Right renal pelvis (tissue), 4 donors: ENCODE results near the gene FHAD1. TPM values are rescaled to one million over a fixed set of nuclear protein-coding genes. Genes with fewer than 3 reads are reported as not detected.
"Not testable (repeated sequence)": the region's sequence is repeated elsewhere in the genome, so short reads cannot be mapped to it uniquely, and the experiment has no call there.

ENCODE experiments used
- DNase-seq, 4 donors: peaks; one replicate each; pipeline ENCODE4 v3.0.0-alpha.2; 2013; ENCODE audit warnings: low read depth in 4 of 4, low spot score in 3 of 4, missing footprints in 1 of 4
- polyA plus RNA-seq, 4 donors: library from polyadenylated mRNA; unstranded; fragments of 120-200 nt; gene quantifications; one replicate each; pipeline ENCODE4 v1.2.1, GENCODE V29; 2013; ENCODE audit not compliant: insufficient read length in 4 of 4

The FHAD1 gene
- polyA plus RNA-seq, 4 donors = 2.8 to 3.9 (median 3.3) TPM

DNA sequence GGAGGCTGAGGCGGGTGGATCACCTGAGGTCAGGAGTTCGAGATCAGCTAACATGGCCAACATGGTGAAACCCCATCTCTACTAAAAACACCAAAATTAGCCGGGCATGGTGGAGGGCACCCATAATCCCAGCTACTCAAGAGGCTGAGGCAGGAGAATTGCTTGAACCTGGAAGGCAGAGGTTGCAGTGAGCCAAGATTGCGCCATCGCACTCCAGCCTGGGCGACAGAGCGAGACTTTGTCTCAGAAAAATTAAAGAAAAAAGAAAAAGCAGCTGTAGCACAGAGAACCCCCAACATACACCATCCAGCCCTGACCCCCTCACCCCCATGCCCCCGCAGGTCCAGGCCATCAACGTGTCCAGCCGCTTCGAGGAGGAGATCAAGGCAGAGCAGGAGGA lies 181.2 kb downstream of the FHAD1 start:
- not testable (repeated sequence) for DNase-seq

DNA sequence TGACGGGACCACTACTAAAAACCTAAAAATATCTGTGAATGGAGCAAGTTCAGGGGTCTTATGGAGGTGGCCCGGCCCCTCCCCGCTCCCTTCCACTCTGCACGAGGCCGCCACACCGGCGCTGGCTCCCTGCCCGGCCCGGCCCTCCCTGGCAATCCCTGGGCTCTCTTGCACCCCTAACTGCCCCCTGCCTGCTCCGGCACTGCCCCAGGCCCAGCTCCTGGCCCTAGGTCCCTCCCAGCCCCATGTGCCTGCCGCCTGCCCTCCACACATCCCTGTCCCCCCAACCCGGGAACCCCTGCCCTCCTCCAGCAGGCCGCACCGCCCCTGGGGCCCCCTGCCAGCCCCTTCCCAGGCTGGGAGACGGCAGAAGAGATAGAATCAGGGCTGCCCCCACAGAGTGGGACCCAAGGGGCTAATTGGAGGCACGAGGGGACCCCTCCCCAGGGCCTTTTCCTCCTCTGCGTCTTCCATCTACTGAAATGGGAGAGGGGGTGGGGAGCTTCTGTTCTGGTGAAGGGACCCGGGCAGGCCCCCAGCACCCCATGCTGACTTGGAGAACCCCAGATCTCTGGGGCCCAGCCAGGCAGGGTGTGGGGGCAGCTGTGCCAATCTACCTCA lies 181.9 kb downstream of the FHAD1 start:
- DNase-seq = no peak

DNA sequence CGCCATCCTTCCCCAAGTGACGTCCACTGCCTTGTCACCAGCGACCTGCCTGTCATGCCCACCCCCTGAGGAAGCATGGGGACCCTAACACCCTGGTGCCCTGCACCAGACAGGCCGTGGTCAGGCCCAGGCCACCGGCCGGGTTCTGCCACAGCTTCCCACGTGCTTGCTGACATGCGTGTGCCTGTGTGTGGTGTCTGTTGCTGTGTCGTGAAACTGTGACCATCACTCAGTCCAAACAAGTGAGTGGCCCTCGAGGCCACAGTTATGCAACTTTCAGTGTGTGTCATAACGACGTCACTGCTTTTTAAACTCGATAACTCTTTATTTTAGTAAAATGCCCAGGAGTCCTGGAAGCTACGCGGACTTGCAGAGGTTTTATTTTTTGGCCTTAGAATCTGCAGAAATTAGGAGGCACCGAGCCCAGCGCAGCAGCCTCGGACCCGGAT lies 182.7 kb downstream of the FHAD1 start:
- no peak for DNase-seq

DNA sequence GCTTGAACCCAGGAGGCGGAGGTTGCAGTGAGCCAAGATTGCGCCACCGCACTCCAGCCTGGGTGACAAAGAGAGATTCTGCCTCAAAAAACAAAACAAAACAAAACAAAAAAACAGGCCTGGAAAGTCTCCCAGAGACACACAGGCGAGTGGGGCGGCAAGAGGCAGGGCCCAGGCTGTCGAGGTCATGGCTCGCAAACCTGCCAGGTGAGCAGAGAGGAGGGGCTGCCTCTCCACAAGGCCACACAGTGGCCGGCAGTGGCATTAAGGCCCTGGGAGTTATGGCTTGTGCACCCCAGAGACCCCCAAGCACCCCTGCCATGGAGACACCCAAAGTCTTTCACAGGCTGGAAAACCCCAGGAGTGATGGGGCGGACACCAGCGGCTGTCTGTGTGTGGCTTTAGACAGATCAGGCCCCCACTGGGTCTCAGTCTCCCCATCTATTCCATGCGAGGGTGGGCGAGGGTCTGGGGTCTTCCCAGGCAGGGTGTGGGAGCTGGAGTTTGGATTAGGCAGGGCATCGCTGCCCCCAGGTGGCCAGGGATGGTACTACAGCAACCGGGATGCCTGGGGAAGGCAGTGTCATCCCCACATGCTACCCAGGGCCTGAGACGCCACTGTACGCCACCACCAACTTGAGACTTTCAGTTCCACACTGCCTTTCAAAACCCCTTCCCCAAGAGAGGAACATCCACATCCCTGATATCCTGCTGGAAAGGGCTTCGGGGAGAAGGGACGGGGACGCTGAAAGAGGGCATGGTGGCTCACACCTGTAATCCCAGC lies 184.0 kb downstream of the FHAD1 start:
- DNase-seq = peak in 1 of 4 donors; percentile 54

DNA sequence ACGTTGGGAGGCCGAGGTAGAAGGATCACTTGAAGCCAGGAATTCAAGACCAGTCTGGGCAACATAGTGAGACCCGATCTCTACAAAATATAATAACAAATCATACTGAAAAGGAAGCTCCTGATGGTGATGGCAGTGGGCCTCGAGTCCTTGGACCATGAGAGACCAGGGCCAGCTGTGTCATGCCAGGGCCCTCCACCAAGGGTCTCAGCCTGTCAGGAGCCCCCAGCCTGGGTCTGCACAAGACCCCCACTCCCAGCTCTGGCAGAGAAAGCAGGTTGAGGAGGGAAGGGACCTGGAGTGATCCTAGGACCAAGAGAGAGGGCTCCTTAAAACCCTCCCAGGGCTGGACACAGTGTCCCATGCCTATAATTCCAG lies 184.5 kb downstream of the FHAD1 start:
- DNase-seq = no peak

DNA sequence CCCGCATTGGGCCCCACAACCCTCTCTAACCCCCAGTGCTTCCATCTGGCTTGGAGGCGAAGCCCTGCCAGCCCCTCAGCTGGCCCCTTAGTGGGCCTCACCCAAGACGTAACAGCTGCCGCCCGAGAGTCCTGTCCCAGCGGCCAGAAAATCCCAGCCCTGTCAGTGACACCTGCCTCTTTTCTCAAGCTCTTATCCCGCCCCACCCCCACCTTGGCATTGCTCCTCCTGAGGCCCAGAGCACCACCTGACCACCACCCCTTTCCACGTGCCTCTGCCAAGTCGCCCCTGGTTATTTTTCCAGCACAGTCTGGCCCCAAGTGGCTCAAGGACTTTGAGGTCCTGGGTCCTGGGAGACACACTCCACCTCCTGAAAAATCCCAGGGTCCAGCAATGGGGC lies 185.3 kb downstream of the FHAD1 start:
- no peak for DNase-seq

DNA sequence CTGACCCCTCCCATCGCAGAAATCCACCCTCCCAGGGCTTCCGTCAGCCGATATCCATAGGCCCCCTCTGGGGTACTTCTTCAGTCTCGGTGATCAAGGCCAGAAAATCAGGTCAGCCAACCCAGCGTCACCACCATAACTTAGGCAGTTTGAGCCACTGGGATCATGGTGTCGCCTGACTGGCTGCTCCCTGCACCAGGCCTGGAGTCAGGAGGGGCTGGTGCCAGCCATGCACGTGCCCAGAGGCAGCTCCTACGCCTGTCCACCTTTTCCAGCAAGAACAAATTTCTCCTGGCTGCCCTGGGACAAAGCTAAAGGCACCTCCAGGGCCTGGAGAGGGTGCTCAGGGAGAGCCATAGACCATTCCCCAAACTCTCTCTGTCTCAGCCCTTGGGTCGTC lies 186.4 kb downstream of the FHAD1 start:
- no peak for DNase-seq

DNA sequence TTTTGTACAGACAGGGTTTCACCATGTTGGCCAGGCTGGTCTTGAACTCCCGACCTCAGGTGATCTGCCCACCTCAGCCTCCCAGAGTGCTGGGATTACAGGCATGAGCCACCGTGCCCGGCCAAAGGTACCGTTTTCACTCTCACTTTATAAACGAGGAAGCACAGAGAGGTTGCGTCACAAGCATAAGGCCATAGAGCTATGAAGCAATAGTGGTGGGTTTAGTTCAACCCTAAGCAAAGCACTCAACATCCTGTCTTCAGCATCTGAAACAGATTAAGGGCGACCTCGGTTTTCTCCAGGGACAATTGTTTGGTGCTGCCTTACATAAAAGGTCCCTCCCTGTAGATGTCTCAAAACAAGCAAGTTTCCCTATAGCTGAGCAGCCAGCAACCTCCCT lies 187.7 kb downstream of the FHAD1 start:
- DNase-seq = not testable (repeated sequence)

DNA sequence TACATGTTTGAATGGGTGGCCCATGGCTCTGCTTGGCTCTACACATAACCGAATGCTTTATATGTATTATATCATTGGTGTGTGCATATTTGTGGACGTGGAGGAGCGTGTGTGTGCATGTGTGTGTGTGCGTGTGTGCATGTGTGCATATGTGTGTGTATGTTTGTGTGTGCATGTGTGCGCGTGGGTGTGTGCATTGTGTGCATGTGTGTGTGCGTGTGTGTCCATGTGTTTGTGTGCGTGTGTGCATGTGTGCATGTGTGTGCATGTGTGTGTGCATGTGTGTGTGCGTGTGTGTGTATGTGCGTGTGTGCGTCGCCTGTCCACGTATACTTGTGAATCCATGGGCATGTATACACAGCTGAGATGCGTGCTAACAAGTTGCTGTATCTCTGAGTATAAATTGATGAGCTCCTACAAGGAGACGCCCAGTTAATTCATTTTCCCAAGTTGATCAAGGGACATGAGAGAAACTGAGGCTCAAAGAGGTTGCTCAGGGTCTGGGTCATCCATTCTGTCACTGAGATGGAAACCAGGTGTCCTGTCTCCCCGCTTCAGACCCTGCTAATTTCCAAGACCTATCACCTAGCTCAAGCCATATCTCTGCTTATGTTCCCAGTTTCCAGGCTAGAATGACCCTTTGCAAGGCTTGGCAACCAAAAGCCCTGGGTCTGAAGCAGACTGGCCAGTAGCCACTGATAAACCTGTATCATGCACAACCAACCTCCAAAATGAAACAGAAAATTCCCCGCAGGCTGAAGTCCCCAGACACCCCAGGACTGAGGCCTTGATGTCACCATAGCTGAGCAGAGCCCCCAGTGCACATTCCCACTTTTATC lies 188.4 kb downstream of the FHAD1 start:
- DNase-seq = no peak

DNA sequence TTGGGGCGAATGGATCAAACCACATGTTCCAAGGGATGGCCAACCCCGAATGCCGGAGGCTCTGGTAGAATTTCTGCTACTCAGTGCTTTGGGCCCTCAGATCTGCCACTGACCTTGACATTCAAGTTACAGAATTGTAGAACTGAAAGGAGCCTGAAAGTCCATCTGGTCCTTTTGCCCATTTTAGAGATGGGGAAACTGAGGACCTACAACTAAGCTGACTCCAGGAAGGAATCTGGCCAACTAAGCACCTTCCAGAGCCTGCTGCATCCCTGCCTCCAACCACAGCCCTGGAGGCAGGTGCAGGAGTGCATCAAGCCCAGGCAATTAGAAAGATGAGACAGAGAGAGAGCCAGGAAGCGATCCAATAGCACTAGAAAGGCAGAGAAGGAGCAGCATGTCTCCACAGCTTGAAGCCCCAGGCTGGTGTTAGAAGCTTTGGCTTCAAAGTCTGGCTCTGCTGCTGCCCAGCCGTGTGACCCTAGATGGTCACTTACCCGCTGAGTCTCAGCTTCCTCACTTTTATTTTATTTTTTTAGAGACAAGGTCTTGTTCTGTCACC lies 189.9 kb downstream of the FHAD1 start:
- DNase-seq = no peak

DNA sequence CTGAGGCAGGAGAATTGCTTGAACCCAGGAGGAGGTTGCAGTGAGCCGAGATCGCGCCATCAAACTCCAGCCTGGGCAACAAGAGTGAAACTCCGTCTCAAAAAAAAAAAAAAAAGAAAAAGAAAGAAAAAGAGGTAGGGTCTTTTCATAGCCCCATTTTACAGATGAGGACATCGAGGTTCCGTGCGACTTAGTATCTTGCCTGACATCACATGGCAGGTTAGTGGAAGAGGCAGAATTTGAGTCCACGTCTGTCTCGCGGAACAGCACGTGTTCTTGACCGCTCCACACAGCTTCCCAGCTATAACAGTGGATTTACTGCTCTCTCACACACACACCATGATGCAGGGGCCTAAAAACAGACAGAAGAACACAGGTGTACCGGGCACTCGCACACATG lies 192.3 kb downstream of the FHAD1 start:
- no peak for DNase-seq

DNA sequence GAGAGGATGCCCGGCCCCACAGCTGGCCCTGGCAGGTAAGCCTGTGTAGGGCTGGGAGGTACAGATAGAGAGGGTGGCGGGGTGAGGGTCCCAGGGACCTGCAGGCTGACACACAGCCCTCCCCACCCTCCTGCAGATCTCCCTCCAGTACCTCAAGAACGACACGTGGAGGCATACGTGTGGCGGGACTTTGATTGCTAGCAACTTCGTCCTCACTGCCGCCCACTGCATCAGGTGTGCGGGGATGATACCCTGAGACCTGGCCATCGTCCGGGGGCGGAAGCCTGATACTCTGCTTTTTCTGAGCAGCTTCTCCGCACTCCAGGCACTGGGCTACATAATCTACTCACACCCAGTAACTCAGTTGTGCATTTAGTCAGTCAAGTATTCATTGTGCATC lies 193.3 kb downstream of the FHAD1 start:
- DNase-seq = no peak

DNA sequence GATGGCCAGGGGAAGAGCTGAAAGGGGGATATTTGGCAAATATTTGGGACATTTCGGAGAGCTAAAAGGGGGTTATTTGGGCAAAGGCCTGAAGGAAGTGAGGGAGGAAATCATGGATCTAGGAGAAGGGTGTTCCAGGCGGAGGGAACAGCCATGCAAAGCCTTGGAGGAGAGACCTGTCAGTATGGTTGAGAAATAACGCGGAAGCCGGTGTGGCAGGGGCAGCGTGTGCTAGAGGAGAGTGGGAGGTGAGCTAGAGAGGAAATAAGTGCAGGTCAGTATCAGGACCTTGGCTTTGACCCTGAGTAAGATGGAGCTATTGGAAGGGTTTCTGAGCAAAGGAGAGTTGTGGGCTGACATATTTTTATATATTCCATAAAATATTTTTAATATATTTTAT lies 194.2 kb downstream of the FHAD1 start:
- no peak for DNase-seq

DNA sequence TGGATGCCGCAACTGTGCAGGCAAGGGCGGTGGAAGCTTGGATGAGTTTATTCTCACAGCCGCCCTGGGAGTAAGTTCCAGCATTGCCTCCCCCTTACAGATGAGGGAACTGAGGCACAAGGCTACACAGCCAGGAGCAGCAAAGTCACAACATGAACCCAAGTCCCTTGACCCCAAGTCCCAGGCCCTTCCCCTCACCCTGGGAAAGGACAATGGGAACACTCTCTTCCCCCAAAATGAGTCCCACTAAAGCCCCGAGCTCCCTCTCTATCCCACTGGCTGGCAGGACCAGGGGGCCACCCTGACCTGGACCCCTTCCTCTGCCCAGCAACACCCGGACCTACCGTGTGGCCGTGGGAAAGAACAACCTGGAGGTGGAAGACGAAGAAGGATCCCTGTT lies 195.1 kb downstream of the FHAD1 start:
- DNase-seq = no peak

DNA sequence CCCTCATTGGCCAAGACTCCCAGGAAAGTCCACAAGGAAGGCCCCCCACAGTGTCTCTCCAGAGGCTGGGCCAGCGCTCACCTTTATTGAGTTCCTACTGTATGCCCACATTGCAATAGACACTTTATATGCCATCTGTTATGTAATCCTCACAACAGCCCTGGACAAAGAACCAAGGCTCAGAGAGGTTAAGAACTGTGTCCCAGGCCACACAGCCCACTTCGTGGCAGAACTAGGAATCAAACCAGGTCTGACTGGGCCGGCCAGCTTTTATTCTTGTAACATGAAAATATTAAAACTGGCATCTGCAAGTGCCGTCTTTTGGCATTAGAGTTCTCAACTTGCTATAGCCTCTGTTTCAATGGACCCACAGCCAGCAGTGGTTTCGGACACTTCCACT lies 195.7 kb downstream of the FHAD1 start:
- DNase-seq = no peak

DNA sequence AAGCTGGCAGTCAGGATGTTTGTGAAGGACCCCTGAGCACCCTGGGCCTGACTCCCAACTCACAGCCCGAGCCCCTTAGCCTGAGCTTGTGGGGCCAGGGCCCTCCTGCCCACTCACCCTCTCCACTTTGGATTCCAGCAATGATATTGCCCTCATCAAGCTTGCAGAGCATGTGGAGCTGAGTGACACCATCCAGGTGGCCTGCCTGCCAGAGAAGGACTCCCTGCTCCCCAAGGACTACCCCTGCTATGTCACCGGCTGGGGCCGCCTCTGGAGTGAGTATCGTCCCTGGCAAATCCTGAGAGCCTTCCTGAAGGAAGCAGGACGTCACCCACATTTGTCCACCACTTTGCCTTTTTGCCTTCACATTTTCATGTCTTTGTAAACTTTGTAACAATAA lies 196.3 kb downstream of the FHAD1 start:
- no peak for DNase-seq

DNA sequence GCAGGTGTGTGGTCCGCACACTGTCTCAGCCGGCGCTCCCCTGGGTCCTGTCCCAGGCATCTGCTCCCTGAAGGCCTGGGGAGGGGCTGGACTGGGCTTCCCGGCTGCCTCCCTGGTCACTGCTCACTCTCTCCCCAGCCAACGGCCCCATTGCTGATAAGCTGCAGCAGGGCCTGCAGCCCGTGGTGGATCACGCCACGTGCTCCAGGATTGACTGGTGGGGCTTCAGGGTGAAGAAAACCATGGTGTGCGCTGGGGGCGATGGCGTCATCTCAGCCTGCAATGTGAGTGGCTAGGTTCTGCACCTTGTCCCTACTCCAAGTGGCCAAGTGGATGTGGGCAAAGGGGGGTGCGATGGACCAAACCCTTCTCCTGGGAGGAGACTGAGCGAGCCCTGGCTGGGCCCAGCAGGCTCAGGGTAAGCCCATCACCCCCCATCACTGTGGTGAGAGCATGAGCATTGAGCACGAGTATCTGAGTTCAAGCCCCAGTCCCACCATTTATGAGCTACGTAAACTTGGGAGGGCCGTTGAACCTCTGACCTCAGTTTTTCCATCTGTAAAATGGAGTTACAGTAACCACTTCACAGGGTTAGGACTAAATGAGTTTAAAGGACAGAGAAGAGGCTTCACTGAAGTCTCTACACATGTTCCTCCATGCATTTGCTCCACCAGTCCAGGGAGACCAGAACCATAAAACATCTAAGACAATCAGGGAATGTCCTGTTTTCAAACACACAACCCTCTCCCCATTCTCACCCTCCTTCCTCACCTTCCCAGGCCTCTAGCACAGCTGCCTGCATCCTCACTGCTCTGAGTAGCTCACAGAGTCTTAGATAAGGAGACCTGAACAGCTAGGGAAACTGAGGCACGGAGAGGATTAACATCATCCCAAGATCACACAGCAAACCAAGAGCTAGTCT lies 197.7 kb downstream of the FHAD1 start:
- no peak for DNase-seq

DNA sequence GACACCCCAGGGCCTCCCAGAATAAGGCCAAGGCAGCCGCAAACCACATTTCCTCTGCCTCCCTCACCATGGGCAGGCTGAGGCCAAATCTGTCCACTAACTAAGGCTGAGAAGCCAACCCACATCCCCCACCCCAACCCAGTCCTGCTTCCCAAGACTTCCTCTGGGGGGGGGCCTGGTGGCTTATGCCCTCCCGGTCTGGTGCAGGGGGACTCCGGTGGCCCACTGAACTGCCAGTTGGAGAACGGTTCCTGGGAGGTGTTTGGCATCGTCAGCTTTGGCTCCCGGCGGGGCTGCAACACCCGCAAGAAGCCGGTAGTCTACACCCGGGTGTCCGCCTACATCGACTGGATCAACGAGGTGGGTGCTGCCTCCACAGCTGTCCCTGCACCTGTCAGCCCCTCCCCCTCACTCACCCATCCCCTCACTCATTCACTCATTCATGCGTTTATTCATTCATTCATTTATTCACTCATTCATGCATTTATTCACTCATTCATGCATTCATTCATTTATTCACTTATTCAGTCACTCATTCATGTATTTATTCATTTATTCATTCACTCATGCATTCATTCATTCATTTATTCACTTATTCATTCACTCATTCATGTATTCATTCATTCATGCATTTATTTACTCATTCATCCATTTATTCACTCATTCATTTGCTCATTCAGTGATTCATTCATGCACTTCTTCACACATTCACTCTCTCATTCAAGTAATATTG lies 198.5 kb downstream of the FHAD1 start:
- no peak for DNase-seq

DNA sequence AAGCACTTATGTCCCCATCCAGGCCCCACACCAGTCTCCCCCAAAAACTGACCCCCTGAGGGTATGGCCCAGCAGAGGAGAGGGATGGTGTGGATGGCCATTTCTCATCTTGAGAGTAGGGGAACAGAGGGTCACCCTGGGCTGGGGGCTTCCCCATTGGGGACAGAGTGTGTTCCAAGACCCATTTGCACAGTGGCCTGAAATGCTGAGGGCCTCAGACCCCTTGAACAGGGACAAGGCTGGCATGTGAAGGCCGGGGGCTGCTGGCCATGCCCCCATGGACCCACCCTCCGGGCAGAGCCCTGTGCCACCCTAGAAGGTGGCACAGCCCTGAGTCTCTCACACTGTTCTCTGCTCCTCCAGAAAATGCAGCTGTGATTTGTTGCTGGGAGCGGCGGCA lies 199.2 kb downstream of the FHAD1 start:
- no peak for DNase-seq
